Measurements from ENCODE around the gene MED25. TPM values are rescaled to one million over a fixed set of nuclear protein-coding genes. Genes with fewer than 3 reads are reported as not detected.

The MED25 gene
- total RNA-seq, 1 experiment from 2014 or later: 47.5 TPM

GRCh38 chr19:49830766-49831165 lies 12.7 kb downstream of the MED25 start:
- DNase-seq: no peak
- POLR2A ChIA-PET (ENCODE audit: unreplicated experiment): no interaction called here
- H4K20me1 ChIP-seq (ENCODE audit: low read length): no peaks in the 10 kb centered on the region
- no peaks in the 10 kb centered on the region for H3K27me3 ChIP-seq (ENCODE audit: low read length)
- CTCF ChIA-PET: no interaction called here
- no peak overlapping the region for H3K4me3 ChIP-seq (ENCODE audit: low read length)
- H2AFZ ChIP-seq (ENCODE audit: low read length): no peak overlapping the region
- H3K4me2 ChIP-seq (ENCODE audit: low read length): no peak overlapping the region
- no peaks in the 10 kb centered on the region for H3K9me2 ChIP-seq (replicated peaks; ENCODE audit: low read length)
- no peak overlapping the region for H3K9ac ChIP-seq (ENCODE audit: low read length)
- no TSS peak for BruUV-seq (replicated peaks)
- intact Hi-C loops (cut with micrococcal nuclease): no loop called here
- no peaks in the 10 kb centered on the region for H3F3A ChIP-seq (ENCODE audit: low read length, unreplicated experiment)
- no peaks in the 10 kb centered on the region for H3K9me3 ChIP-seq (ENCODE audit: low read length)
- H3K79me2 ChIP-seq (ENCODE audit: low read length): no peaks in the 10 kb centered on the region; the same call in 1 of the 2 replicates
- no peak for TF ChIP-seq EZH2phosphoT487 (IDR thresholded peaks at IDR 0.05; ENCODE audit: borderline replicate concordance, low read length)
- no peak for TF ChIP-seq CTCF (conservative IDR thresholded peaks at IDR 0.05; ENCODE audit: low read depth, low read length)
- no peak for TF ChIP-seq EZH2 (IDR thresholded peaks at IDR 0.05; ENCODE audit: low read length, unreplicated experiment)
- peaks cover 21% of the 10 kb centered on the region; the same call in 1 of the 2 replicates for H3K36me3 ChIP-seq (ENCODE audit: low read depth, low read length)
- no peak; the same call in 1 of the 2 replicates for ATAC-seq
- H3K27ac ChIP-seq (ENCODE audit: low read length): no peak overlapping the region
- H3K4me1 ChIP-seq (ENCODE audit: insufficient read depth, low read length): no peaks in the 10 kb centered on the region

GRCh38 chr19:49831592-49831991 lies 13.5 kb downstream of the MED25 start:
- CTCF ChIA-PET: no interaction called here
- no peak for DNase-seq

More at GRCh38 chr19:49831592-49831991, 13.5 kb downstream of the MED25 start:
- no peak overlapping the region for H3K4me3 ChIP-seq (ENCODE audit: low read length)
- H3K4me2 ChIP-seq (ENCODE audit: low read length): no peak overlapping the region
- H3K9me2 ChIP-seq (replicated peaks; ENCODE audit: low read length): no peaks in the 10 kb centered on the region
- no peak overlapping the region for H2AFZ ChIP-seq (ENCODE audit: low read length)
- intact Hi-C loops (cut with micrococcal nuclease): no loop called here
- POLR2A ChIA-PET (ENCODE audit: unreplicated experiment): no interaction called here
- no peaks in the 10 kb centered on the region for H3K27me3 ChIP-seq (ENCODE audit: low read length)
- no peaks in the 10 kb centered on the region for H4K20me1 ChIP-seq (ENCODE audit: low read length)
- H3K9ac ChIP-seq (ENCODE audit: low read length): no peak overlapping the region
- H3K4me1 ChIP-seq (ENCODE audit: insufficient read depth, low read length): no peaks in the 10 kb centered on the region
- no peaks in the 10 kb centered on the region for H3F3A ChIP-seq (ENCODE audit: low read length, unreplicated experiment)
- no TSS peak for BruUV-seq (replicated peaks)
- no peaks in the 10 kb centered on the region for H3K79me2 ChIP-seq (ENCODE audit: low read length)
- peaks cover 26% of the 10 kb centered on the region; the same call in 1 of the 2 replicates for H3K36me3 ChIP-seq (ENCODE audit: low read depth, low read length)
- no peak overlapping the region for H3K27ac ChIP-seq (ENCODE audit: low read length)
- H3K9me3 ChIP-seq (ENCODE audit: low read length): no peaks in the 10 kb centered on the region
- no peak for ATAC-seq
- TF ChIP-seq EZH2phosphoT487 (IDR thresholded peaks at IDR 0.05; ENCODE audit: borderline replicate concordance, low read length) (no peak), EZH2 (IDR thresholded peaks at IDR 0.05; ENCODE audit: low read length, unreplicated experiment) (no peak), CTCF (conservative IDR thresholded peaks at IDR 0.05; ENCODE audit: low read depth, low read length) (no peak)
